Astrocyte (in vitro differentiated cells and primary cell): Measurements from ENCODE around the gene AKAP13. TPM values are rescaled to one million over a fixed set of nuclear protein-coding genes. Genes with fewer than 3 reads are reported as not detected.

Experiments used
- DNase-seq: peaks from one replicate; pipeline ENCODE4 v3.0.0-alpha.2; 2010; ENCODE audit warnings: low read depth
- FAIRE-seq: peaks from 2 replicates; lab custom pipeline; 2011; peaks lifted over from hg19 to GRCh38; lab: Jason Lieb, UNC
- H2AFZ ChIP-seq: 2 replicates; pipeline ENCODE4 v1.6.0; 2012; ENCODE audit warnings: low read depth, low read length, inconsistent platforms
- H3K27ac ChIP-seq: 2 replicates; pipeline ENCODE4 v1.5.1; 2011; ENCODE audit warnings: low read depth, low read length, inconsistent platforms
- H3K27me3 ChIP-seq: 2 replicates; pipeline ENCODE4 v1.6.0; 2011; ENCODE audit warnings: low read length, inconsistent platforms; ENCODE audit not compliant: insufficient read depth
- H3K36me3 ChIP-seq: 2 replicates; pipeline ENCODE4 v1.5.1; 2011; ENCODE audit warnings: low read length, inconsistent platforms; ENCODE audit not compliant: insufficient read depth
- H3K4me1 ChIP-seq: 2 replicates; pipeline ENCODE4 v1.5.1; 2011; ENCODE audit warnings: low read length, inconsistent platforms; ENCODE audit not compliant: insufficient read depth
- H3K4me2 ChIP-seq: 2 replicates; pipeline ENCODE4 v1.6.0; 2012; ENCODE audit warnings: low read length, inconsistent platforms
- H3K4me3 ChIP-seq: 2 replicates; pipeline ENCODE4 v1.5.1; 2011; ENCODE audit warnings: low read depth, mild to moderate bottlenecking, low read length, inconsistent platforms; ENCODE audit not compliant: insufficient read depth
- H3K79me2 ChIP-seq: 2 replicates; pipeline ENCODE4 v1.6.0; 2012; ENCODE audit warnings: mild to moderate bottlenecking, low read length, inconsistent platforms; ENCODE audit not compliant: insufficient read depth
- H3K9ac ChIP-seq: 2 replicates; pipeline ENCODE4 v1.6.0; 2012; ENCODE audit warnings: mild to moderate bottlenecking, low read length, inconsistent platforms
- H3K9me3 ChIP-seq: 2 replicates; pipeline ENCODE4 v1.5.1; 2012; ENCODE audit warnings: low read depth, mild to moderate bottlenecking, low read length, inconsistent platforms; ENCODE audit not compliant: insufficient read depth
- H4K20me1 ChIP-seq: 2 replicates; pipeline ENCODE4 v1.6.0; 2012; ENCODE audit warnings: low read length, inconsistent platforms; ENCODE audit not compliant: insufficient read depth
- H3K27ac Mint-ChIP-seq: one replicate; pipeline ENCODE4 v1.8.0; 2021; ENCODE audit warnings: mild to moderate bottlenecking, mixed read lengths; ENCODE audit not compliant: unreplicated experiment
- H3K27me3 Mint-ChIP-seq: one replicate; pipeline ENCODE4 v1.8.0; 2021; ENCODE audit warnings: low read depth, mixed read lengths; ENCODE audit not compliant: unreplicated experiment
- H3K36me3 Mint-ChIP-seq: one replicate; pipeline ENCODE4 v1.8.0; 2021; ENCODE audit warnings: low read depth, mixed read lengths; ENCODE audit not compliant: unreplicated experiment
- H3K4me1 Mint-ChIP-seq: one replicate; pipeline ENCODE4 v1.8.0; 2021; ENCODE audit warnings: low read depth, mixed read lengths; ENCODE audit not compliant: unreplicated experiment
- H3K4me3 Mint-ChIP-seq: one replicate; pipeline ENCODE4 v1.8.0; 2021; ENCODE audit warnings: mild to moderate bottlenecking, moderate library complexity, mixed read lengths; ENCODE audit not compliant: unreplicated experiment
- H3K9me3 Mint-ChIP-seq: one replicate; pipeline ENCODE4 v1.8.0; 2021; ENCODE audit warnings: mild to moderate bottlenecking, mixed read lengths; ENCODE audit not compliant: unreplicated experiment
- EZH2 ChIP-seq: IDR thresholded peaks from 2 replicates; pipeline ENCODE4 v1.6.1; 2012; ENCODE audit warnings: mild to moderate bottlenecking, low read length, inconsistent platforms; ENCODE audit not compliant: insufficient read depth
- total RNA-seq: library from RNA; stranded (reverse); gene quantifications from 2 replicates; pipeline ENCODE4 v1.2.1, GENCODE V29; 2021
- TF ChIP-seq, protein P1 (sequence below): IDR thresholded peaks from 2 replicates; pipeline ENCODE4 v1.5.1; 2011; ENCODE audit warnings: low read depth, mild to moderate bottlenecking, inconsistent platforms, low read length, moderate library complexity; ENCODE audit not compliant: insufficient read depth

Gene AKAP13
- total RNA-seq, 1 donor from 2014 or later: 98.2 TPM

- Histone ChIP-seq H3K79me2 (peaks cover 49% of the 10 kb centered on the region), H3K4me3 (no peak overlapping the region), H3K36me3 (peaks cover 2% of the 10 kb centered on the region), H3K27ac (no peak overlapping the region), H3K27me3 (no peaks in the 10 kb centered on the region), H3K9me3 (no peaks in the 10 kb centered on the region), H3K4me2 (no peak overlapping the region), H4K20me1 (peaks cover 21% of the 10 kb centered on the region), H3K4me1 (peaks cover 24% of the 10 kb centered on the region), H3K9ac (no peak overlapping the region), H2AFZ (no peak overlapping the region)
- H3K36me3 Mint-ChIP-seq: peaks cover 2% of the 10 kb centered on the region
- no peaks in the 10 kb centered on the region for H3K27me3 Mint-ChIP-seq
- peaks cover 19% of the 10 kb centered on the region for H3K4me1 Mint-ChIP-seq
- no peak overlapping the region for H3K27ac Mint-ChIP-seq
- H3K9me3 Mint-ChIP-seq: no peaks in the 10 kb centered on the region
- TF ChIP-seq, protein P1, sequence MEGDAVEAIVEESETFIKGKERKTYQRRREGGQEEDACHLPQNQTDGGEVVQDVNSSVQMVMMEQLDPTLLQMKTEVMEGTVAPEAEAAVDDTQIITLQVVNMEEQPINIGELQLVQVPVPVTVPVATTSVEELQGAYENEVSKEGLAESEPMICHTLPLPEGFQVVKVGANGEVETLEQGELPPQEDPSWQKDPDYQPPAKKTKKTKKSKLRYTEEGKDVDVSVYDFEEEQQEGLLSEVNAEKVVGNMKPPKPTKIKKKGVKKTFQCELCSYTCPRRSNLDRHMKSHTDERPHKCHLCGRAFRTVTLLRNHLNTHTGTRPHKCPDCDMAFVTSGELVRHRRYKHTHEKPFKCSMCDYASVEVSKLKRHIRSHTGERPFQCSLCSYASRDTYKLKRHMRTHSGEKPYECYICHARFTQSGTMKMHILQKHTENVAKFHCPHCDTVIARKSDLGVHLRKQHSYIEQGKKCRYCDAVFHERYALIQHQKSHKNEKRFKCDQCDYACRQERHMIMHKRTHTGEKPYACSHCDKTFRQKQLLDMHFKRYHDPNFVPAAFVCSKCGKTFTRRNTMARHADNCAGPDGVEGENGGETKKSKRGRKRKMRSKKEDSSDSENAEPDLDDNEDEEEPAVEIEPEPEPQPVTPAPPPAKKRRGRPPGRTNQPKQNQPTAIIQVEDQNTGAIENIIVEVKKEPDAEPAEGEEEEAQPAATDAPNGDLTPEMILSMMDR: no peak
- TF ChIP-seq EZH2: no peak
- DNase-seq (no peak), FAIRE-seq (no peak)
- H3K4me3 Mint-ChIP-seq: no peak overlapping the region
Measured at GRCh38 chr15:85627213-85627935, 247.0 kb downstream of the AKAP13 start.

GRCh38 chr15:85630311-85630710, 249.9 kb downstream of the AKAP13 start:
- Histone ChIP-seq H3K9me3 (no peaks in the 10 kb centered on the region), H3K9ac (no peak overlapping the region), H3K4me1 (peaks cover 7% of the 10 kb centered on the region), H4K20me1 (peaks cover 7% of the 10 kb centered on the region), H3K79me2 (peaks cover 24% of the 10 kb centered on the region), H2AFZ (no peak overlapping the region), H3K4me3 (no peak overlapping the region), H3K27ac (no peak overlapping the region), H3K27me3 (no peaks in the 10 kb centered on the region), H3K36me3 (peaks cover 2% of the 10 kb centered on the region), H3K4me2 (no peak overlapping the region)
- H3K27me3 Mint-ChIP-seq: no peaks in the 10 kb centered on the region
- TF ChIP-seq, protein P1: no peak
- TF ChIP-seq EZH2: no peak
- H3K4me1 Mint-ChIP-seq: peaks cover 4% of the 10 kb centered on the region
- H3K9me3 Mint-ChIP-seq: no peaks in the 10 kb centered on the region
- H3K4me3 Mint-ChIP-seq: no peak overlapping the region
- no peaks in the 10 kb centered on the region for H3K36me3 Mint-ChIP-seq
- no peak for FAIRE-seq
- H3K27ac Mint-ChIP-seq: no peak overlapping the region
- DNase-seq: no peak

DNA sequence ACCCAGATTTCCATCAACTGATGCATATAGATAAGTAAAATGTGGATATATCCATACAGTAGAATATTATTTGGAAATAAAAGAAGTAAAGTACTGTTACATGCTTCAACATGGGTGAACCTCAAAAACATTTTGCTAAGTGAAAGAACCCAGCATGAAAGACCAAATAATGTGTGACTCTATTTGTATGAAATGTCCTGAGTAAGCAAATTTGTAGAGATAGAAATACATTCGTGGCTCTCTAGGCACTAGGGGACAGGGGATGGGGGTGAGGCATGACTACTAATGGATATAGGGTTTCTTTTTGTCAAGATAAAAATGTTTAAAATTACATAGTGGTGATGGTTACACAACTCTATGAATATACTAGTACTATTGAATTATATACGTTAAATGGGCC, 250.6 kb downstream of the AKAP13 start:
- no peak overlapping the region for H3K4me3 Mint-ChIP-seq
- Histone ChIP-seq H3K4me3 (no peak overlapping the region), H3K27ac (no peak overlapping the region), H3K79me2 (peaks cover 21% of the 10 kb centered on the region), H3K36me3 (peaks cover 2% of the 10 kb centered on the region), H3K27me3 (no peaks in the 10 kb centered on the region), H4K20me1 (peaks cover 7% of the 10 kb centered on the region), H2AFZ (no peak overlapping the region), H3K9ac (no peak overlapping the region), H3K9me3 (no peaks in the 10 kb centered on the region), H3K4me1 (peaks cover 3% of the 10 kb centered on the region), H3K4me2 (no peak overlapping the region)
- no peaks in the 10 kb centered on the region for H3K27me3 Mint-ChIP-seq
- peaks cover 4% of the 10 kb centered on the region for H3K4me1 Mint-ChIP-seq
- DNase-seq (no peak), FAIRE-seq (peak; percentile 34)
- no peak overlapping the region for H3K27ac Mint-ChIP-seq
- no peaks in the 10 kb centered on the region for H3K9me3 Mint-ChIP-seq
- no peak for TF ChIP-seq EZH2
- TF ChIP-seq, protein P1: no peak
- H3K36me3 Mint-ChIP-seq: no peaks in the 10 kb centered on the region
